Measurements from ENCODE around the gene PNMA6E.

The PNMA6E gene

GRCh38 chrX:153378607-153379006 is 22.5 kb downstream of the PNMA6E start:
- ChIA-PET CTCF (no interaction called here), POLR2A (no interaction called here)
- no peak overlapping the region for H3K27ac ChIP-seq (ENCODE audit: extremely low read depth, low read depth, low read length)
- no peak overlapping the region for H3K4me3 ChIP-seq (ENCODE audit: low read depth, low read length)
- TF ChIP-seq ZNF785 (tag by site-specific recombination; IDR thresholded peaks at IDR 0.05) (no peak), BCL6B (tag by site-specific recombination; IDR thresholded peaks at IDR 0.05) (no peak), ZNF350 (tag by site-specific recombination; IDR thresholded peaks at IDR 0.05) (no peak), REPIN1 (tag by site-specific recombination; IDR thresholded peaks at IDR 0.05; ENCODE audit: low read depth) (no peak), ZNF544 (tag by site-specific recombination; IDR thresholded peaks at IDR 0.05) (no peak), ZSCAN5A (tag by site-specific recombination; IDR thresholded peaks at IDR 0.05) (no peak), ZNF645 (tag by site-specific recombination; IDR thresholded peaks at IDR 0.05) (no peak), ZNF341 (tag by site-specific recombination; IDR thresholded peaks at IDR 0.05; ENCODE audit: low read depth) (no peak), ZNF514 (tag by site-specific recombination; IDR thresholded peaks at IDR 0.05) (no peak), ZNF140 (tag by site-specific recombination; IDR thresholded peaks at IDR 0.05) (no peak), ZNF18 (tag by site-specific recombination; IDR thresholded peaks at IDR 0.05) (no peak), ZNF488 (tag by site-specific recombination; IDR thresholded peaks at IDR 0.05) (no peak), YY1 (tag by site-specific recombination; IDR thresholded peaks at IDR 0.05) (no peak), ZBTB48 (tag by site-specific recombination; IDR thresholded peaks at IDR 0.05) (no peak), ZNF280D (tag by site-specific recombination; IDR thresholded peaks at IDR 0.05) (no peak), ZNF423 (tag by site-specific recombination; IDR thresholded peaks at IDR 0.05) (no peak)
- H3K9me3 ChIP-seq (ENCODE audit: control insufficient read depth, insufficient read depth, low read depth, low read length), result no peaks in the 10 kb centered on the region
- no peaks in the 10 kb centered on the region for H3K36me3 ChIP-seq (ENCODE audit: control insufficient read depth in 2 of 2, insufficient read depth in 1 of 2, low read length in 2 of 2)
- no peaks in the 10 kb centered on the region for H3K4me1 ChIP-seq (ENCODE audit: control insufficient read depth, insufficient read depth, low read length)

GRCh38 chrX:153377727-153378126 is 23.4 kb downstream of the PNMA6E start:
- Histone ChIP-seq H3K4me1 (ENCODE audit: control insufficient read depth, insufficient read depth, low read length) (no peaks in the 10 kb centered on the region), H3K4me3 (ENCODE audit: low read depth, low read length) (no peak overlapping the region), H3K27ac (ENCODE audit: extremely low read depth, low read depth, low read length) (no peak overlapping the region), H3K9me3 (ENCODE audit: control insufficient read depth, insufficient read depth, low read depth, low read length) (no peaks in the 10 kb centered on the region), H3K36me3 (ENCODE audit: control insufficient read depth in 2 of 2, insufficient read depth in 1 of 2, low read length in 2 of 2) (no peaks in the 10 kb centered on the region)
- ChIA-PET POLR2A (no interaction called here), CTCF (no interaction called here)
- TF ChIP-seq ZNF138 (tag by site-specific recombination; IDR thresholded peaks at IDR 0.05; ENCODE audit: borderline replicate concordance) (no peak), ZNF18 (tag by site-specific recombination; IDR thresholded peaks at IDR 0.05) (peak; percentile 90)

Data from HEK293 (cell line).